ENCODE measurements around the gene DNAH12.
"Not testable (repeated sequence)": the region's sequence is repeated elsewhere in the genome, so short reads cannot be mapped to it uniquely, and the experiment has no call there.

The DNAH12 gene

GRCh38 chr3:57397175-57398026, 146.7 kb downstream of the DNAH12 start:
- no peak for DNase-seq

GRCh38 chr3:57393977-57394376, 150.2 kb downstream of the DNAH12 start:
- no peak for DNase-seq

- no peak for DNase-seq
Observed at GRCh38 chr3:57391767-57392166, 152.4 kb downstream of the DNAH12 start.

GRCh38 chr3:57389271-57389670, 154.9 kb downstream of the DNAH12 start:
- DNase-seq = no peak

GRCh38 chr3:57386307-57386706, 157.8 kb downstream of the DNAH12 start:
- DNase-seq = no peak

GRCh38 chr3:57385498-57385897, 158.6 kb downstream of the DNAH12 start:
- no peak for DNase-seq

GRCh38 chr3:57383838-57384237, 160.3 kb downstream of the DNAH12 start:
- no peak for DNase-seq

GRCh38 chr3:57383406-57383805, 160.7 kb downstream of the DNAH12 start:
- no peak for DNase-seq

GRCh38 chr3:57382933-57383332, 161.2 kb downstream of the DNAH12 start:
- no peak for DNase-seq

GRCh38 chr3:57370341-57370740, 173.8 kb downstream of the DNAH12 start:
- no peak for DNase-seq

GRCh38 chr3:57365089-57365488, 179.1 kb downstream of the DNAH12 start:
- not testable (repeated sequence) for DNase-seq

- not testable (repeated sequence) for DNase-seq
Observed at GRCh38 chr3:57356275-57356674, 187.9 kb downstream of the DNAH12 start.

- DNase-seq = no peak
Observed at GRCh38 chr3:57354768-57355167, 189.4 kb downstream of the DNAH12 start.

GRCh38 chr3:57350271-57350670, 193.9 kb downstream of the DNAH12 start:
- DNase-seq = no peak

- DNase-seq = not testable (repeated sequence)
Observed at GRCh38 chr3:57339071-57339642, 205.0 kb downstream of the DNAH12 start.

GRCh38 chr3:57338272-57339070, 205.7 kb downstream of the DNAH12 start:
- DNase-seq = not testable (repeated sequence)

- DNase-seq = no peak
Observed at GRCh38 chr3:57335283-57335938, 208.7 kb downstream of the DNAH12 start.

- DNase-seq = no peak
Observed at GRCh38 chr3:57331078-57331610, 213.0 kb downstream of the DNAH12 start.

- DNase-seq = not testable (repeated sequence)
Observed at GRCh38 chr3:57326498-57326897, 217.6 kb downstream of the DNAH12 start.

GRCh38 chr3:57314204-57314603, 229.9 kb downstream of the DNAH12 start:
- no peak for DNase-seq

- DNase-seq = no peak
Observed at GRCh38 chr3:57309769-57310360, 234.3 kb downstream of the DNAH12 start.

GRCh38 chr3:57303520-57303919, 240.6 kb downstream of the DNAH12 start:
- not testable (repeated sequence) for DNase-seq

Measured in right forelimb (tissue), 1 donor.